PC-9 (cell line): ENCODE data around the gene FCMR. TPM values are rescaled to one million over a fixed set of nuclear protein-coding genes. Genes with fewer than 3 reads are reported as not detected.

ENCODE experiments used
- BruUV-seq: library from RNA; stranded (reverse); fragments of 400-500 nt; replicated peaks from 2 replicates; lab custom pipeline; 2021; lab: Mats Ljungman, UMichigan
- CTCF ChIA-PET: fragments of 300-600 bp; sonication (Branson Sonifier 250); formaldehyde crosslinking; loops from one replicate; lab custom pipeline; 2022; ENCODE audit warnings: antibody characterized with exemption; lab: Charles Lee
- POLR2A ChIA-PET: fragments of 300-600 bp; sonication (Branson Sonifier 250); formaldehyde crosslinking; loops from one replicate; lab custom pipeline; 2022; ENCODE audit warnings: antibody characterized with exemption; ENCODE audit not compliant: unreplicated experiment; lab: Charles Lee
- DNase-seq, 2 experiments: peaks; one replicate each; pipeline versions ENCODE4 v3.0.0 to v3.0.0-alpha.2; 2015 to 2022; ENCODE audit warnings: mixed read lengths in 1 of 2
- H2AFZ ChIP-seq: fragments of 200-600 bp; sonication (generic); 2 replicates; pipeline ENCODE4 v1.8.1; 2017; ENCODE audit warnings: antibody characterized with exemption
- H3F3A ChIP-seq: fragments of 200-600 bp; sonication (generic); 2 replicates; pipeline ENCODE4 v1.8.1; 2017; ENCODE audit warnings: antibody characterized with exemption, mild to moderate bottlenecking, low read depth; ENCODE audit not compliant: insufficient read depth
- H3K27ac ChIP-seq: fragments of 200-600 bp; sonication (generic); 2 replicates; pipeline ENCODE4 v1.6.1; 2016; ENCODE audit warnings: mixed run types
- H3K27me3 ChIP-seq: fragments of 200-600 bp; sonication (generic); 2 replicates; pipeline ENCODE4 v1.6.1; 2016; ENCODE audit warnings: low read depth, mixed run types; ENCODE audit not compliant: insufficient read depth
- H3K36me3 ChIP-seq: fragments of 200-600 bp; sonication (generic); 2 replicates; pipeline ENCODE4 v1.6.1; 2016; ENCODE audit warnings: low read depth, mixed run types
- H3K4me1 ChIP-seq: fragments of 200-600 bp; sonication (generic); replicated peaks from 2 replicates; pipeline ENCODE4 v1.6.1; 2016; ENCODE audit warnings: mixed run types; ENCODE audit not compliant: insufficient read depth
- H3K4me2 ChIP-seq: fragments of 200-600 bp; sonication (generic); 2 replicates; pipeline ENCODE4 v1.6.1; 2017; ENCODE audit warnings: mixed run types
- H3K4me3 ChIP-seq: fragments of 200-600 bp; sonication (generic); 2 replicates; pipeline ENCODE4 v1.6.1; 2016; ENCODE audit warnings: mixed run types
- H3K79me2 ChIP-seq: fragments of 200-600 bp; sonication (generic); 2 replicates; pipeline ENCODE4 v1.6.1; 2017; ENCODE audit warnings: low read depth, mixed run types
- H3K9me2 ChIP-seq: fragments of 200-600 bp; sonication (generic); 2 replicates; pipeline ENCODE4 v1.8.1; 2017; ENCODE audit warnings: mild to moderate bottlenecking; ENCODE audit not compliant: insufficient read depth
- H3K9me3 ChIP-seq: fragments of 200-600 bp; sonication (generic); 2 replicates; pipeline ENCODE4 v1.8.1; 2016; ENCODE audit warnings: low read depth; ENCODE audit not compliant: insufficient read depth
- H4K20me1 ChIP-seq: fragments of 200-600 bp; sonication (generic); 2 replicates; pipeline ENCODE4 v1.8.1; 2017; ENCODE audit not compliant: insufficient read depth
- CTCF ChIP-seq: fragments of 200-600 bp; sonication (generic); conservative IDR thresholded peaks from 2 replicates; pipeline ENCODE4 v1.6.1; 2017; ENCODE audit warnings: mixed run types, antibody characterized with exemption, mild to moderate bottlenecking, moderate library complexity
- EZH2 ChIP-seq: fragments of 200-600 bp; sonication (generic); IDR thresholded peaks from 2 replicates; pipeline ENCODE4 v1.8.0; 2017; ENCODE audit warnings: antibody characterized with exemption, low read depth
- intact Hi-C: fragments of 100-400 bp; cut with micrococcal nuclease; formaldehyde crosslinking; loops from one replicate; pipeline ENCODE4 v1.10.0; 2022; ENCODE audit not compliant: unreplicated experiment
- total RNA-seq: library from RNA; stranded (reverse); gene quantifications from 2 replicates; pipeline ENCODE4 v1.2.3, GENCODE V29; 2021

The FCMR gene
- total RNA-seq, 1 experiment from 2014 or later, result 1.2 TPM

DNA sequence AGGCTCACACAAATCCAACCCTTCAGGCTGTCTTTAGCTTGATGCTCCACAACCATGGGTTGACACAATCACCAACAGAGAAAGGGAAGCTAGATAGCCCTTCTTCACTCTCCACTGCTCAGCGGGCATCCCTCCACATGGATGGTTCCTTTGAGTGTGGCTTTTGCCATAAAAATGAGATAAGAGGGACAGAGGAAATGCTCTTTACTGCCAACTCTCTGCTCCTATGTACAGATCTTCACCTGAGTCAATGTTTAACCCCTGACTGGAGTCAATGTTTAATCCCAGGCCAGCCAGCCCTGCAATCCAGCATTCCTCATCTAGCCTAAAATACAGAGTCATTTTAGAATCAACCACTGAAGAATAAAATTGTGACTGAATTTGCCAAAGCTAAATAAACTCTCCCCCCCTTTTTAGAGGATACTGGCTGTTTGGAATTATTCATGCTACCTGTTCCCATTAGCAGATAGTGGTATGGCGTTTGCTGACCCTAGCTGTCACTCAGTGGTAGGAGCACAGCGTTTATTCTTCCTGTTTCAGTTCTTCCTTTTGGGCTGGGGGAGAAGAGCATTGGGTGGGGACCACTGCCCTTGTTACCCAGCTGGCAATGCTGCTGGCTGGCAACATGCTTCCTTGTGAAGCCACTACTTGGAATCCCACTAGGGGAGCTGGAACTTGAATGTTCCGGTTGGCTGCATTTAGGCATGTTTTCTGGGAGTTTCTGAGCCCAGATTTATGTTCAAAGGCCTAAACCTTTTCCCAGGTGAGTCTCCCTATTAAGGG, 29.8 kb upstream of the FCMR start:
- no peaks in the 10 kb centered on the region for H3K9me3 ChIP-seq
- no peaks in the 10 kb centered on the region for H3F3A ChIP-seq
- no peaks in the 10 kb centered on the region for H3K36me3 ChIP-seq
- no peak for TF ChIP-seq CTCF
- TF ChIP-seq EZH2, result no peak
- H3K27me3 ChIP-seq, result no peaks in the 10 kb centered on the region
- H2AFZ ChIP-seq, result no peak overlapping the region
- ChIA-PET POLR2A (no interaction called here), CTCF (no interaction called here)
- no peaks in the 10 kb centered on the region for H3K79me2 ChIP-seq
- H3K4me1 ChIP-seq, result peaks cover 30% of the 10 kb centered on the region
- H3K4me2 ChIP-seq, result no peak overlapping the region
- no peak overlapping the region for H3K4me3 ChIP-seq
- no TSS peak for BruUV-seq
- H3K27ac ChIP-seq, result no peak overlapping the region
- no peaks in the 10 kb centered on the region for H4K20me1 ChIP-seq
- DNase-seq, result no peak
- H3K9me2 ChIP-seq, result no peaks in the 10 kb centered on the region
- intact Hi-C loops, result no loop called here

DNA sequence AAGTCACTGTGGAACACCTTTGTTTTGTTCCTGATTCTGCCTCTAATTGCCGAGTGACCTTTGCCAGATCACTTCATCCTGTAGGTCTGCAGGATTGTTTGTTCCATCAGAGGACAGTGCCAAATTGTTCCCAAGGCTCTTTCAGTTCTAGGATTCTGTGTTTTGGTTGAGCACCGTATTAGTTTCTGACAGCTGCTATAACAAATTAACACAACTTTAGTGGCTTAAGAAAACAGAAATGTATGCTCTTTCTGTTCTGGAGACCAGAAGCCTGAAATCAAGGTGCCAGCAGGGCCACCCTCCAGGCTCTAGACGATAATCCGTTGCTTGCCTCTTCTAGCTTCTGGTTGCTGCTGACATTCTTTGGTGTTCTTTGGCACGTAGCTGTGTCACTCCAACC, 27.9 kb upstream of the FCMR start:
- Histone ChIP-seq H3K36me3 (no peaks in the 10 kb centered on the region), H2AFZ (no peak overlapping the region), H3K9me3 (no peaks in the 10 kb centered on the region), H3K4me1 (peaks cover 18% of the 10 kb centered on the region), H3K27me3 (no peaks in the 10 kb centered on the region), H3K27ac (no peak overlapping the region), H3K4me3 (no peak overlapping the region), H4K20me1 (no peaks in the 10 kb centered on the region), H3F3A (no peaks in the 10 kb centered on the region), H3K79me2 (no peaks in the 10 kb centered on the region), H3K4me2 (no peak overlapping the region), H3K9me2 (no peaks in the 10 kb centered on the region)
- ChIA-PET POLR2A (no interaction called here), CTCF (no interaction called here)
- no peak for DNase-seq
- no TSS peak for BruUV-seq
- TF ChIP-seq CTCF, result no peak
- TF ChIP-seq EZH2, result no peak
- intact Hi-C loops, result no loop called here

DNA sequence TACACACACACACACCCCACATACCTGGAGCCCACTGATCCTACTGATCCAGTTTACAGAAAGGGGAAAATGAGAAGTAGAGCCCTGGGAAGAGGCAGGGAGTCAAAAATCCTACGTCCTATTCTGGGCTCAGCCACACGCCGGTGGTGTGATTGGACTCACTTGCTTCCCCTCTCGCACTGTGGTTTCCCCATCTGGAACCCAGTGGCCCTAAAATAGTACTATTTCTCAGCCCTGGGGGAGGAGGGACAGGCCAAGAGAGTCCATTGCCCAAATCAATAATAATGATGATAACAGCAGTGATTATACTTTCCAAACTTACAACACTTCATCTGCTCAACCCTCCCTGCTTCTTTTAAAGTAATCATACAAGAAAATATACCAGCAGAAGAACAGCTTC, 27.5 kb upstream of the FCMR start:
- TF ChIP-seq CTCF, result no peak
- TF ChIP-seq EZH2, result no peak

More for the DNA sequence above, 27.5 kb upstream of the FCMR start:
- no peaks in the 10 kb centered on the region for H4K20me1 ChIP-seq
- no peaks in the 10 kb centered on the region for H3F3A ChIP-seq
- no peak overlapping the region for H3K27ac ChIP-seq
- intact Hi-C loops, result no loop called here
- H3K4me3 ChIP-seq, result no peak overlapping the region
- H2AFZ ChIP-seq, result no peak overlapping the region
- no peaks in the 10 kb centered on the region for H3K9me2 ChIP-seq
- no peaks in the 10 kb centered on the region for H3K27me3 ChIP-seq
- DNase-seq, result no peak
- H3K4me1 ChIP-seq, result peaks cover 14% of the 10 kb centered on the region
- H3K4me2 ChIP-seq, result no peak overlapping the region
- CTCF ChIA-PET, result no interaction called here
- H3K9me3 ChIP-seq, result no peaks in the 10 kb centered on the region
- no peaks in the 10 kb centered on the region for H3K36me3 ChIP-seq
- H3K79me2 ChIP-seq, result no peaks in the 10 kb centered on the region
- POLR2A ChIA-PET, result no interaction called here
- no TSS peak for BruUV-seq
